CD4-positive, alpha-beta memory T cell (primary cell): ENCODE results near the gene SON. TPM values are rescaled to one million over a fixed set of nuclear protein-coding genes. Genes with fewer than 3 reads are reported as not detected.
"Not testable (repeated sequence)": the region's sequence is repeated elsewhere in the genome, so short reads cannot be mapped to it uniquely, and the experiment has no call there.

Experiments
- CTCF ChIA-PET: fragments of 350-600 bp; sonication (Branson Sonifier 250); formaldehyde crosslinking; loops from one replicate; lab custom pipeline; 2021; ENCODE audit warnings: inconsistent platforms; ENCODE audit not compliant: partially characterized antibody; lab: Charles Lee
- POLR2A ChIA-PET: fragments of 350-600 bp; sonication (Branson Sonifier 250); formaldehyde crosslinking; loops from one replicate; lab custom pipeline; 2021; ENCODE audit not compliant: partially characterized antibody; lab: Charles Lee
- DNase-seq, 5 donors: peaks; one replicate each; pipeline versions ENCODE4 v3.0.0 to v3.0.0-alpha.2; 2020 to 2022; ENCODE audit warnings: mixed read lengths in 1 of 5
- H3K27ac ChIP-seq: one replicate; pipeline ENCODE4 v1.7.0; 2013; ENCODE audit warnings: low read depth, low read length
- H3K27me3 ChIP-seq: 2 replicates; pipeline ENCODE4 v1.7.0; 2013; ENCODE audit warnings: mild to moderate bottlenecking, low read length, moderate library complexity; ENCODE audit not compliant: insufficient read depth
- H3K36me3 ChIP-seq: 2 replicates; pipeline ENCODE4 v1.7.0; 2013; ENCODE audit warnings: mild to moderate bottlenecking, low read length, moderate library complexity; ENCODE audit not compliant: insufficient read depth
- H3K4me1 ChIP-seq: 2 replicates; pipeline ENCODE4 v1.7.0; 2013; ENCODE audit warnings: mild to moderate bottlenecking, low read length, moderate library complexity; ENCODE audit not compliant: insufficient read depth
- H3K4me3 ChIP-seq, 2 donors: one replicate each; pipeline ENCODE4 v1.7.0; 2013; ENCODE audit warnings: low read length in 2 of 2, mild to moderate bottlenecking in 1 of 2
- H3K9me3 ChIP-seq, 2 donors: one replicate each; pipeline ENCODE4 v1.7.0; 2013; ENCODE audit warnings: low read length in 2 of 2, control low read depth in 1 of 2; ENCODE audit not compliant: control insufficient read depth in 1 of 2
- H3K27ac Mint-ChIP-seq, 7 donors: one replicate each; pipeline ENCODE4 v1.8.0; 2020 to 2021; ENCODE audit warnings: mixed read lengths in 7 of 7, mild to moderate bottlenecking in 6 of 7, inconsistent platforms in 3 of 7, moderate library complexity in 3 of 7
- H3K27me3 Mint-ChIP-seq, 2 donors: one replicate each; pipeline ENCODE4 v1.8.0; 2020 to 2021; ENCODE audit warnings: mixed read lengths in 2 of 2
- H3K36me3 Mint-ChIP-seq, 2 donors: one replicate each; pipeline ENCODE4 v1.8.0; 2020 to 2021; ENCODE audit warnings: mixed read lengths in 2 of 2, inconsistent platforms in 1 of 2, mild to moderate bottlenecking in 1 of 2
- H3K4me1 Mint-ChIP-seq, 4 donors: one replicate each; pipeline ENCODE4 v1.8.0; 2020 to 2021; ENCODE audit warnings: mixed read lengths in 4 of 4, mild to moderate bottlenecking in 1 of 4
- H3K4me3 Mint-ChIP-seq, 8 donors: one replicate each; pipeline ENCODE4 v1.8.0; 2020 to 2021; ENCODE audit warnings: mixed read lengths in 8 of 8, mild to moderate bottlenecking in 7 of 8, moderate library complexity in 6 of 8, inconsistent platforms in 3 of 8
- H3K9me3 Mint-ChIP-seq, 8 donors: one replicate each; pipeline ENCODE4 v1.8.0; 2020 to 2021; ENCODE audit warnings: mixed read lengths in 8 of 8, mild to moderate bottlenecking in 5 of 8, inconsistent platforms in 3 of 8, moderate library complexity in 1 of 8
- intact Hi-C: fragments of 100-400 bp; cut with micrococcal nuclease; formaldehyde crosslinking; loops from one replicate; pipeline ENCODE4 v1.15.1; 2023
- polyA plus RNA-seq, 2 donors: library from polyadenylated mRNA; unstranded; fragments of 300-500 nt; fragmentation: Illumina TruSeq; gene quantifications; one replicate each; pipeline ENCODE4 v1.2.3, GENCODE V29; 2021
- total RNA-seq, 2 experiments: library from RNA; stranded (reverse); gene quantifications; one replicate each; pipeline ENCODE4 v1.2.3, GENCODE V29; 2021

The SON gene
- total and polyA plus RNA-seq, 4 experiments from 2014 or later = 314 to 639 (median 445) TPM

DNA sequence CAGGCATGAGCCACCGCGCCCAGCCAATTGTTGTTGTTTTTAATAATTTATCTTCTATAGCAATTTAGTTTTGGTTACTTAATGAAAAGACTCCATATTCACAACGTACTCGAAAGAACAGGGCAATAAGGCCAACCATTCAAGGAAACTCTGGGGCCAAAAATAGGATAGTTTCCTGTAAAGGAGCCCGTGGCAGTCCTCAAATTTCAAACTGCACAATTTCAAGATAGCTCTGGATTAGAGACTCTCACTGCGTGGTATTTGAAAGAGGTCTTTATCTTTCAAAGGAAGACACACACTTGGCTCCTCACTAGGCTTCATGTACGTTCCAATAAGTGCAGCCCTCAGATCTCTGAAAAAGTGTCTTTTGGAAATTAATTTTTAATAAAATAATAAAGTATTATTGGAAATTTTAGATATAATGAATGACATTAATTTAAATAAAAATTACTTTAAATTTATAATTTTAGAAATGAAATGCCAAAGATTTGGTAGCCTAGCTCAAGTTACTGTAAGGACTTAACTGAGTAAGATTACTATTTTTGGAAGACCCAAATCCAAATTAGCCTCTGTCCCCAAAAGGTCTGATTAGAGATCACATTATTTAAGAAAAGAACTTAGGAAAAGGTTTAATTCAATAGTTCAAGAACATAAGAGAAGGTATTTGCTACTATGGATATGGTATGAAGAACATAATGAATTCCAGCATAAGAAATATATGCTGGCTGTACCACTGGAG, 68.3 kb downstream of the SON start:
- peaks cover 3 to 41% of the 10 kb centered on the region in 2 donors for H3K36me3 Mint-ChIP-seq
- peak in 1 of 5 donors; percentile 5 for DNase-seq
- intact Hi-C loops = no loop called here
- no peaks in the 10 kb centered on the region for H3K9me3 Mint-ChIP-seq
- no peak overlapping the region for H3K4me3 ChIP-seq
- H3K27me3 ChIP-seq = no peaks in the 10 kb centered on the region
- no peaks in the 10 kb centered on the region for H3K4me1 ChIP-seq
- no peak overlapping the region for H3K27ac ChIP-seq
- ChIA-PET CTCF (no interaction called here), POLR2A (interaction anchor here (0.6 to 1.3 kb wide), 2 partner anchors 17 to 23 kb away, joined by 3 read pairs; partner anchors contain the start of gene DONSON)
- H3K4me3 Mint-ChIP-seq = no peak overlapping the region
- peaks cover 10% of the 10 kb centered on the region for H3K36me3 ChIP-seq
- no peaks in the 10 kb centered on the region for H3K9me3 ChIP-seq
- peak overlapping the region in 4 of 7 donors; percentile 29 to 62 (median 57) for H3K27ac Mint-ChIP-seq
- H3K4me1 Mint-ChIP-seq = no peaks in the 10 kb centered on the region
- no peaks in the 10 kb centered on the region for H3K27me3 Mint-ChIP-seq

DNA sequence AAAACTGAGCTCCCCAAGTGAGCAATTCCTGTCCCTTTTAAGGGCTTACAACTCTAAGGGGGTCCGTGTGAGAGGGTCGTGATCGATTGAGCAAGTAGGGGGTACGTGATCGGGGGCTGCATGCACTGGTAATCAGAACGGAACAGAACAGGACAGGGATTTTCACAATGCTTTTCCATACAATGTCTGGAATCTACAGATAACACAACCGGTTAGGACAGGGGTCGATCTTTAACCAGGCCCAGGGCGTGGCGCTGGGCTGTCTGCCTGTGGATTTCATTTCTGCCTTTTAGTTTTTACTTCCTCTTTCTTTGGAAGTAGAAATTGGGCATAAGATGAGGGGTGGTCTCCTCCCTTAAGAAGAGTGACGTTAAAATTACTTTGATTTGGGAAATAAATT, 74.7 kb downstream of the SON start:
- H3K27me3 Mint-ChIP-seq, H3K9me3 ChIP-seq, H3K27me3 ChIP-seq, H3K9me3 Mint-ChIP-seq, H3K4me3 Mint-ChIP-seq, intact Hi-C loops, H3K4me3 ChIP-seq, H3K27ac Mint-ChIP-seq, H3K27ac ChIP-seq, POLR2A ChIA-PET, H3K4me1 ChIP-seq, CTCF ChIA-PET, DNase-seq, H3K36me3 ChIP-seq, H3K4me1 Mint-ChIP-seq: not testable (repeated sequence)
- peaks cover 33 to 58% of the 10 kb centered on the region in 2 donors for H3K36me3 Mint-ChIP-seq

DNA sequence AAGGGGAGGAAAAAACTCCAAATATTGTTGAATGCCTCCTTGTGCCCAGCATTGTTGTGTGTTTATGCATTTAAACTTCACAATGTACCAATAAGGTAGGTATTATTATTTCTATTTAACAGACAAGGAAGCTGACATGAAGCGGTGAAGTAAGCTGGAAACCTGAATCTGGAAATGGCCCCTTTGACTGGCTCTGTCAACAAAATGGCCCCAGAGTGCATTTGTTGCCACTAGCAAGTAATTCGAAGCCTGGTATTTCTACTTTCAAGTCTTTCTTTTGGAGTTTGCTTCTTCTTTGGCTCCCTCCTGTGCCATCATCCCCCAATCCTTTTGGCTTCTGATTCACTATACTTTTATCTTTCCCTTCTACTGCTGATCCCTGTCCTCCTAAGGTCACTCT, 75.6 kb downstream of the SON start:
- Mint-ChIP-seq H3K4me1 (no peaks in the 10 kb centered on the region), H3K27ac (peak overlapping the region in 2 of 7 donors; percentile 20 to 86)
- intact Hi-C loops = no loop called here

DNA sequence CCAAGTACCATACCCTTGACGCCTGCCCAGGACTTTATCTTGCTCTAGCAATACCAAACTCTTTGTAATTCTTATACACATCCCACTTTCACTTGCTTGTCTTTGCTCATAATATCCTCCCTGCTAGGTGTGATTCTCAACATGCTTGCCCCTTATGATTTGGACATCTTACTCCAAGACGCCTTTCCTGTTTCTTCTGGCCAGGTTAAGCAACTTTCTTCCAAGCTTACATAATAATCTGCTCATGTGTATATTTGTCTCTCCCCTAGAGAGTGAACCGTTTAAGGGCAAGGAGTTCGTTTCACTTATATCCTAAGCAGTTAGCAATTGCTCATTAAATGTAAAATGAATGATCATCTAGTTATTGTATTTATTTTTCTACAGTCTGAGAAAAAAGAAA, 76.9 kb downstream of the SON start:
- Histone ChIP-seq H3K4me1 (no peaks in the 10 kb centered on the region), H3K36me3 (peaks cover 13% of the 10 kb centered on the region), H3K27ac (no peak overlapping the region), H3K27me3 (no peaks in the 10 kb centered on the region), H3K9me3 (no peaks in the 10 kb centered on the region), H3K4me3 (no peak overlapping the region)
- no peak for DNase-seq
- ChIA-PET POLR2A (no interaction called here), CTCF (interaction anchor here (3.0 kb wide), 1 partner anchor 14 kb away, joined by 19 read pairs; no protein-coding TSS in a partner anchor)
- H3K36me3 Mint-ChIP-seq = peaks cover 30 to 52% of the 10 kb centered on the region in 2 donors
- no peaks in the 10 kb centered on the region for H3K4me1 Mint-ChIP-seq
- H3K9me3 Mint-ChIP-seq = peaks cover 0 to 2% (median 0%) of the 10 kb centered on the region in 8 donors
- no peaks in the 10 kb centered on the region for H3K27me3 Mint-ChIP-seq
- intact Hi-C loops = no loop called here
- peak overlapping the region in 1 of 7 donors; percentile 55 for H3K27ac Mint-ChIP-seq
- no peak overlapping the region for H3K4me3 Mint-ChIP-seq

More for the DNA sequence above, 75.6 kb downstream of the SON start:
- Histone ChIP-seq H3K4me3 (no peak overlapping the region), H3K9me3 (no peaks in the 10 kb centered on the region), H3K4me1 (no peaks in the 10 kb centered on the region), H3K27ac (no peak overlapping the region), H3K36me3 (peaks cover 8% of the 10 kb centered on the region), H3K27me3 (no peaks in the 10 kb centered on the region)
- peaks cover 0 to 2% (median 0%) of the 10 kb centered on the region in 8 donors for H3K9me3 Mint-ChIP-seq
- H3K27me3 Mint-ChIP-seq = no peaks in the 10 kb centered on the region
- H3K4me3 Mint-ChIP-seq = no peak overlapping the region
- ChIA-PET CTCF (interaction anchor here (3.0 kb wide), 1 partner anchor 12 kb away, joined by 19 read pairs; no protein-coding TSS in a partner anchor), POLR2A (no interaction called here)
- DNase-seq = no peak
- peaks cover 31 to 56% of the 10 kb centered on the region in 2 donors for H3K36me3 Mint-ChIP-seq

DNA sequence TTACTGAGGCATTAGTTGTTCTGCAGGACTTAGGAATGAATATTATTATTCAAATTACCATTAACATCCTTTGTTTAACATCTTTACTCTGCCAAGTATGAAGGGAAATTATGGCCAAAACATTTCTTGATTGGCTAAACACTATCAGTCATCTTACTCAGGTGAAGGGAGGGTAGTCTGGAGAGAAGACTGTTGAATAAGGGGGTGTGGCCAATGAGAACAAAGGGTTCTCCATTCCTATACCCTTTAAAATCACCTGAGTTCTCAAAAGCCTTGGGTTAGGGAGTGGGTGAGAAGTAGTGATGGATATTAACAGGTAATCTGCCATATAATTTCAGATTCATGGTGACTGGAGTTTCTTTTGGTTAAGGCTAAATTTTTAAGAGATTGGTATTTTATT, 79.4 kb downstream of the SON start:
- Histone ChIP-seq H3K27ac (no peak overlapping the region), H3K4me1 (no peaks in the 10 kb centered on the region), H3K4me3 (no peak overlapping the region), H3K27me3 (no peaks in the 10 kb centered on the region), H3K9me3 (no peaks in the 10 kb centered on the region), H3K36me3 (peaks cover 13% of the 10 kb centered on the region)
- Mint-ChIP-seq H3K36me3 (peaks cover 31 to 43% of the 10 kb centered on the region in 2 donors), H3K27ac (peak overlapping the region in 3 of 7 donors; percentile 13 to 57 (median 50)), H3K9me3 (peaks cover 0 to 2% (median 0%) of the 10 kb centered on the region in 8 donors), H3K27me3 (no peaks in the 10 kb centered on the region), H3K4me3 (no peak overlapping the region), H3K4me1 (peaks cover 0 to 3% (median under 1%) of the 10 kb centered on the region in 4 donors)
- ChIA-PET CTCF (interaction anchor here (0.5 to 1.6 kb wide), 2 partner anchors 17 to 246 kb away, joined by 3 to 13 read pairs; no protein-coding TSS in a partner anchor), POLR2A (no interaction called here)
- intact Hi-C loops = no loop called here
- no peak for DNase-seq

DNA sequence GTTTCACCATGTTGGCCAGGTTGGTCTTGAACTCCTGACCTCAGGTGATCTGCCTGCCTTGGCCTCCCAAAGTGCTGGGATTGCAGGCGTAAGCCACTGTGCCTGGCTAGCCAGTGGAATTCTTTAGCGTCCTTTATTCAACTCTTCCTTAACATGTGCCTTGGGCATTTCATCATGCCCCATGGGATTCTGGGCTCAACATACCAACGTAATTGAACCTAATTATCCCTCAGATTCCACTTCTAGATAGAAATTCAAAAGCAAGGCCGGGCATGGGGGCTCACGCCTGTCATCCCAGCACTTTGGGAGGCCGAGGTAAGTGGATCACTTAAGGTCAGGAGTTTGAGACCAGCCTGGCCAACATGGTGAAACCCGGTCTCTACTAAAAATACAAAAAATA, 83.3 kb downstream of the SON start:
- H3K4me1 Mint-ChIP-seq, H3K27me3 ChIP-seq, H3K4me1 ChIP-seq, H3K9me3 Mint-ChIP-seq, H3K4me3 ChIP-seq, H3K9me3 ChIP-seq, H3K4me3 Mint-ChIP-seq, intact Hi-C loops, H3K27me3 Mint-ChIP-seq, H3K27ac ChIP-seq, H3K27ac Mint-ChIP-seq, DNase-seq: not testable (repeated sequence)
- H3K36me3 ChIP-seq = peaks cover 17% of the 10 kb centered on the region
- ChIA-PET POLR2A (interaction anchor here (0.7 kb wide), 1 partner anchor 855 kb away, joined by 3 read pairs; no protein-coding TSS in a partner anchor), CTCF (interaction anchor here (2.7 kb wide), 1 partner anchor 21 kb away, joined by 15 read pairs; no protein-coding TSS in a partner anchor)
- H3K36me3 Mint-ChIP-seq = peaks cover 16 to 38% of the 10 kb centered on the region in 2 donors
